ENCODE results near the gene EVC.
A peak's percentile ranks its signal among the peaks of the same experiment; 100 is the strongest.
"Not testable (repeated sequence)": the region's sequence is repeated elsewhere in the genome, so short reads cannot be mapped to it uniquely, and the experiment has no call there.

The EVC gene

DNA sequence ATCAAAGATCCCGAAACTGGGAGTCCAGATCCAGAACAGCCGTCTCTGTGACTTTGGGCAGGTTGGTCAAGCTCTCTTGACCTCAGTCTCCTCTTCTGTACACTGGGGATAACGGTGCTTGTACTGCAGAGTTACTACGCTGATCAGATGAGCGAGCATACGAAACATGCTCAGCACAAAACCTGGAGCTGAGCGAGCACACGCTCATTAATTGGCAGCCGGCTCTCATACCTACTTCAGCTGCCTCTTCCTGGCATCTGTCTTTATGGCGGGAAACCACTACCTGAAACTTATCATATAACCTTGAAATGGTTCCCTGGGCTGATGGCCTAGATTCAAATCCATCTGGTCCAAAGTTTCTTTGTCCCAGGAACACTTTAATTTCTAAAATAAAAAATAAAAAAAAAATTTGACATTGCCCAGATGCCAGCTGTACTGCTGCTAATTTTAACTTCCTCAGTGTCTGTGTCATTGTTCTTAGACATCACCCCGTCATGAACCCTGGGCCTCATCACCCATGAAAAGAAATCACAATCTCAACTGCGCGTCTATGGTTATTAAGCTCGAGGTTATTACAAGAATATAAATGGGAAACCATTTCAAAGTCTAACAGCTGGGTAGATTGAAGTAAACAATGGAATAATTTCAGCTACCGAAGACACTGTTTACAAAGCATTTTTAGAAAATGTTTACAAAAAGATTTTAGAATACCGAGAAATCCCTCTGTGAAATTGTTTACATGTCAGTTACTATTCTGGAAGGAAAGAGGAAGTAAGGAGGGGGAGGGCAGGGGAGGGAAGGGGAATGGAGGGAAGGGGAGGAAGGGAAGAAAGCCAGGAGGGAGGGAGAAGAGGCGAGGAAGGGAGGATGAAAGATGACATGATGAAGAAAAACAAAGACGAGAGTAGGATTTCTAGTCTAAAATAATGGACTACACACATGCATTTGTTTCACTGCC, 132.9 kb downstream of the EVC start:
- ATAC-seq (replicated peaks), result no peak
- Mint-ChIP-seq H3K4me3 (no peak overlapping the region), H3K27ac (no peak overlapping the region)

DNA sequence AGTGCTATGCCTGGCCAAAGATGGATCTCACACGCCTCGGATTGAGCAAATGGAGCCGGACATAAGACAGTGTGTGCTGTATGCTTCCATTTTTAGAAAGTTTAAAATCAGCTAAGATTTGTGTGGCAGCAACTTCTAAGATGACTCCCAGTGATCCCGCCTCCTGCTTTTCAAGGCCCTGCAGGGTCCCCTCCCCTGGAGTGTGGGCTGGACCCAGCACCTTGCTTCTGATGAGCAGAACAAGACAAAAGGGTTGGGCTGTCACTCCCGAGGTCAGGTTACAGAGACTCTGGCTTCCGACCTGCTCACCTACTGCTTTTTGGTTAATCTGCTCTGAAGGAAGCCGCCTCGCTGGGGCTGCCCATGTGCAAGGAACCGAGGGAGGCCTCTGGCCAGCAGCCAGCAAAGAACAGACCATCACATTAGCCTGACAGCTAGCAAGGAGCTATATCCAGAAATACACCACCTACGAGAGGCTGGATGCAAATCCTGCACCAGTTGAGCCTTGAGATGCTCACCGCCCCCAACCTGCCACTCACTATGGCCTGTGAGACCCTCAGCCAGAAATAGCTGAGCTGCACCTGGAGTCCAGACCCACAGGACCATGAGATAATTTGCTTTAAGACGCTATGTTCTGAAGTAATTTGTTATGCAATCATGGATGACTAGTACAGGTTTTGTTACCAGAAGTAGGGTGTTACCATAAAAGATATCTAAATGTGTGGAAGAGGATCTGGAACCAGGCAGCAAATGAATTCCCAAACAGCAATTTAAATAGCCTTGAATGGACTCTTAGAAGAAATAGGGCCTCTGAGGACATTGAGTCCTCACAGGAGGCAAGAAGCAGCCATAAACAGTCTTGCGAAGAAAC, 134.3 kb downstream of the EVC start:
- no peak overlapping the region for H3K27ac Mint-ChIP-seq
- ATAC-seq (replicated peaks) (no peak), DNase-seq (no peak)
- H3K27me3 Mint-ChIP-seq, result peaks cover 0 to 7% of the 10 kb centered on the region in 2 donors
- H3K4me1 Mint-ChIP-seq, result peaks cover 11% of the 10 kb centered on the region in 2 donors
- H3K9me3 Mint-ChIP-seq, result peaks cover 0 to 4% of the 10 kb centered on the region in 2 donors
- no peaks in the 10 kb centered on the region for H3K36me3 Mint-ChIP-seq
- H3K4me3 Mint-ChIP-seq, result no peak overlapping the region

More for the DNA sequence above, 132.9 kb downstream of the EVC start:
- H3K36me3 Mint-ChIP-seq, result no peaks in the 10 kb centered on the region
- DNase-seq, result no peak
- peaks cover 0 to 7% of the 10 kb centered on the region in 2 donors for H3K27me3 Mint-ChIP-seq
- H3K9me3 Mint-ChIP-seq, result peaks cover 0 to 4% of the 10 kb centered on the region in 2 donors
- peaks cover 11% of the 10 kb centered on the region in 2 donors for H3K4me1 Mint-ChIP-seq

DNA sequence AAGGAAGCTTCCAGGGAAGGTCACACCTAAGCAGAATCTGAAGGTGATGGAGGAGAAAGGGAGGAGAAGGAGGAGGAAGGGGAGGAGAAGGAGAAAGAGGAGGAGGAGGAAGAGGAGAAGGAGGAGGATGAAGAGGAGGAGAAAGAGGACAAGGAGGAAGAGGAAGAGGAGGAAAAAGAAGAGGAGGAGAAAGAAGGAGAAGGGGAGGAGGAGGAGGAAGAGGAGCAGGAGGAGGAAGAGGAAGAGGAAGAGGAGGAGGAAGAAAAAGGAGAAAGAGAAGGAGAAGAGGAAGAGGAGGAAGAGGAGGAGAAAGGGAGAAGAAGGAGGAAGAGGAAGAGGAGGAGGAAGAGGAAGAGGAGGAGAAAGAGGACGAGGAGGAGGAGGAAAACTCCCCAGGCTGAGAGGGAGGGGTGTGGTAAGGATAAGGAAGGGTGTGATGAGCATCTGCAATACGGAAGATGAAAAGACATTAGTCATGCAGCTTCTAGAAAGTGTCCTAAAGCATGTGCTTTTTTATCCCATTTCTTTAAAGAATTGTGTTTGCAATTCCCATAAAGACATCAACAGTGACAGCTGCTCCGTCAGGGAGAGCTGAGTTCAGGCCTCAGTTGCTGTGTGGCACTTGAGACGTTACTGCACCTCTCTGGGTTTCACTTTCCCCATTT, 140.8 kb downstream of the EVC start:
- H3K4me3 Mint-ChIP-seq, result no peak overlapping the region
- no peaks in the 10 kb centered on the region for H3K4me1 Mint-ChIP-seq

DNA sequence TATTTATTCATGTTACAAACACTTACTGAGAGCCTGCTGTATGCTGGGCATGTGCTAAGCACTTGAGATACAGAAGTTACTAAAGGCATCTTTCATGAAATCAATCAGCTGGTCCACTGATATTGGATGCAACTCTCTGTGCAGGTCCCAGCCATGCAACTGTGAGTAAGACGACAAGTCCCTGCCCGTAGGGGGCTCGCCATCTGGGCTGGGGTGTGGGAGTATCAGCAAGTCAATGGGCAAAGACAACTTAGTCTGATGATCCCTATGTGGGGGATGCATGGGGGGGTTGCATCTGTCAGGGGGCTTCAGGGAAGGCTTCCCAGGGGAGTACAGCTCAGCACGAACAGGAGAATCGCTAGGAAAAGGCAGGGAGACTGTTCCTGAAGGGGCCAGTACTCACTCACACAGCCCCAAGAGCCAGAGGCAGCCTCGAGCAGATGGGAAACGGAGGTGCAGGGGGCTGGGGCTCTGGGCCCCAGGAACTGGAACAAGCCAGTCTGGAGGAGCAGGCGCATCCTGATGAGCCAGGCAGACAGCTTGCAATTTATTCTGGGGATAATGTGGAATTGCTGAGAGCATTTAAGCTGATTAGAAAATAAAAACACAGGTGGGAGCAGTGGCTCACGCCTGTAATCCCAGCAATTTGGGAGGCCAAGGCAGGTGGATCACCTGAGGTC, 141.7 kb downstream of the EVC start:
- H3K9me3 Mint-ChIP-seq, result no peaks in the 10 kb centered on the region
- DNase-seq (no peak), ATAC-seq (replicated peaks) (no peak)
- H3K36me3 Mint-ChIP-seq, result no peaks in the 10 kb centered on the region
- no peak overlapping the region for H3K27ac Mint-ChIP-seq
- no peak overlapping the region for H3K4me3 Mint-ChIP-seq
- H3K27me3 Mint-ChIP-seq, result peaks cover 14 to 20% of the 10 kb centered on the region in 2 donors
- H3K4me1 Mint-ChIP-seq, result no peaks in the 10 kb centered on the region

More for the DNA sequence above, 140.8 kb downstream of the EVC start:
- no peaks in the 10 kb centered on the region for H3K36me3 Mint-ChIP-seq
- ATAC-seq (replicated peaks) (no peak), DNase-seq (no peak)
- no peak overlapping the region for H3K27ac Mint-ChIP-seq
- peaks cover 14 to 20% of the 10 kb centered on the region in 2 donors for H3K27me3 Mint-ChIP-seq
- no peaks in the 10 kb centered on the region for H3K9me3 Mint-ChIP-seq

DNA sequence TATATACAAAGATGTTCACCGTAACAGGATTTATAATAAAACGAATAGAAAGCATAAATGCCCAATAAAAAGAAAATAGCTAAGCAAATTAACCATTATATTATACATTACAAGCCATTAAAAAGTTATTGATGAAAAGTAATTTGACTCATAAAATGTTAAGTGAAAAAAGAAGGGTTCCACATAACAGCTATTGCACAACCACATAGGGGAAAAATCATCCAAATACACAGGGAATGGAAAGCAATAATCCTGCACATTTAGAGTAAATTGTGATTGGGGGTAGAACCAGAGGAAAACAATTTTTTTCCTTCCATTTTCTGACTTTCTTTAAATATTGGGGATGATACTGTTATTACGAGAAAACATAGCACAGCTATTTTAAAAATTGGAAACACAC, 143.9 kb downstream of the EVC start:
- Mint-ChIP-seq H3K9me3 (no peaks in the 10 kb centered on the region), H3K4me3 (no peak overlapping the region), H3K27ac (no peak overlapping the region), H3K36me3 (no peaks in the 10 kb centered on the region), H3K4me1 (no peaks in the 10 kb centered on the region), H3K27me3 (peaks cover 14 to 20% of the 10 kb centered on the region in 2 donors)
- no peak for ATAC-seq (replicated peaks)
- no peak for DNase-seq

DNA sequence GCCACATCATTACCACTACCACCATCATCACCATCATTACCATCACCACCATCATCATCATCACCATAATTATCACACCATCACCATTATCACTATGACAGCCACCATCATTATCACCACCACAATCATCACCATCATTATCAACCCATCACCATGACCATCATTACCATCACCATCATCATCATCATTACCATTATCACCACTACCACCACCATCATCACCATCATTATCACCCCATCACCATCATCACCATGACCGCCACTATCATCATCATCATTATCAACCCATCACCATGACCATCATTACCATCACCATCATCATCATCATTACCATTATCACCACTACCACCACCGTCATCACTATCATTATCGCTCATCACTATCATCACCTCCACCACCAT, 145.4 kb downstream of the EVC start:
- H3K36me3 Mint-ChIP-seq; ATAC-seq (replicated peaks); H3K27ac Mint-ChIP-seq; H3K4me3 Mint-ChIP-seq; H3K4me1 Mint-ChIP-seq; H3K9me3 Mint-ChIP-seq; H3K27me3 Mint-ChIP-seq; DNase-seq: not testable (repeated sequence)

DNA sequence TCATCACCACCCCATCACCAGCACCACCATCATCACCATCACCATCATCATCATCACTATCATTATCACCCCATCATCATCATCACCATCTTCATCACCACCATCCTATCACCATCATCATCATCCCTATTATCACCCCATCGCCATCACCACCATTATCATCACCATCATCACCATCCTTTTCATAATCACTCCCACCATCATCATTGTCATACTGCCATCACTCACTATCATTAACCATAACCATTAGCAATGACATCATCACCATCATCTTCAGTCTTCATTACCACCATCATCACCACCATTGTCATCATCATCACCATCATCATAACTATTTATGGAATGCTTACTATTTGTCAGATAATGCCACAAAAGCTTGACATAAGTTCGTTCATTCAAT, 146.2 kb downstream of the EVC start:
- H3K27me3 Mint-ChIP-seq, result peaks cover 3 to 5% of the 10 kb centered on the region in 2 donors
- ATAC-seq (replicated peaks) (no peak), DNase-seq (no peak)
- H3K9me3 Mint-ChIP-seq, result no peaks in the 10 kb centered on the region
- H3K4me3 Mint-ChIP-seq, result no peak overlapping the region
- H3K4me1 Mint-ChIP-seq, result no peaks in the 10 kb centered on the region
- H3K27ac Mint-ChIP-seq, result no peak overlapping the region
- H3K36me3 Mint-ChIP-seq, result no peaks in the 10 kb centered on the region

DNA sequence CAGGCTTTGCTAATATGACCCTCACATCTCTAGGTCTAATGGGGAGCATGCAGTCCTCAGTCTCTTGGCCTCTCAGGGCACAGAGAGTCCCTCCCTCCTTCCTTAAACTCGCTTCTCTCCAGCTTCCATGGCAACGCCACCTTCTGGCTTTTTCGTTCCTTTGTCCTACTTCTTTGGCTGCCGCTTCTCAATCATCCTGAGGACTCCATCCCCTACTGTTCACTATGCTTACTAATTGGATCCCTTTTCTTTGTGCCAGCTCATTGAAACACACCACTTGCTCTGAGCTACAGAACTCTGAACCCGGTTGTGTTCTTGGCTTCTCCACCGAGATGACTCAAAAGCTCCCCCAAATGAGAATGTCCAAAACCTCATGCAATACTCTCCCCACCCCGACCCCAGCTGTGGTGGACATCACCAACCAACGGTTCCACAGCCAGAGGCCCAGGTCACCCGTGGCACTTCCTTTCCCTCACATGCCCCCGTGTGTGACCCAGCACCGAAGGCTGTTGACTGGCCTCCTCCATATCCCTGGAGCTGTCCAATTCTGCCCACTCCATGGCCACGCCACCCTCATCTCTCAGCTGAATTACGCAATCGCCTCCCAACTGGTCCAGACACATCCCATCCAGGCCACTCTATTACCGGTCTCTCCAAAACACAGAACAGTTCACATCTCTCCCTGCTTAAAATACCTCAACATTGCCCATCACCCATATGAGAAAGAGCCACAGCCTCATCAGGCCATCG, 147.2 kb downstream of the EVC start:
- DNase-seq (no peak), ATAC-seq (replicated peaks) (no peak)
- Mint-ChIP-seq H3K4me1 (peaks cover 0 to under 1% of the 10 kb centered on the region in 2 donors), H3K27me3 (peaks cover 0 to 5% of the 10 kb centered on the region in 2 donors), H3K4me3 (no peak overlapping the region), H3K9me3 (no peaks in the 10 kb centered on the region), H3K36me3 (no peaks in the 10 kb centered on the region), H3K27ac (no peak overlapping the region)

DNA sequence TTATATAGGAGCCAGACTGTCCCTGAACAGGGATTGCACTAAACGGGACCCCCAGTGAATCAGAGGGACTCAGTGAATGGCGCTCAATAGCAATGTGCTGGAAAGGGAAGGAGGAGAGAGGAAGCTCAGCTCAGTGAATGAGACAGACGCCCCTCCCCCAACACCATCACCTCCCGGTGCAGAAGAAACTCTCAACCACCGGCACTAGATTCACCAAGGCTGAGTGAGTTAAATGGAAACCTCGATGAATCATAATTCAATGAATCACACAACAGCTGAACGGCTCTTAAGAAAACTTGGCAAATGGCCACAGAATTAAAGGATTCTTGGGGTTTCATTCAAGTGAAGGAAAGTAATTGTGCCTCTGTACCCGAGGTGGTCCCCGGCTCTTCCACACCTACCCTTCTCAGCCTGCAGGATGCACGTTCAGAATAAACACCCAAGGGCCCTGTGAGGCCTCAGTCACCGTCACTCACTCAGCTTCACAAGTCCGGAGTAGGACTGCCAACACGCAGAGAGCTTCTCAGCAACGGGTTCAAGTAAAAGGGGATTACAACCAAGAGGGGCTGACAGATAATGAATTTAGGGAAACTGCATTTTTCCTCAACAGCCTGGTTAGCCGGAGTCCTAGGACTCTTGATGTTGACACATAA, 152.6 kb downstream of the EVC start:
- Mint-ChIP-seq H3K4me1 (peaks cover 15 to 24% of the 10 kb centered on the region in 2 donors), H3K4me3 (no peak overlapping the region), H3K27me3 (peaks cover 24 to 33% of the 10 kb centered on the region in 2 donors), H3K27ac (no peak overlapping the region), H3K36me3 (no peaks in the 10 kb centered on the region), H3K9me3 (no peaks in the 10 kb centered on the region)
- ATAC-seq (replicated peaks) (peak; percentile 79 to 85), DNase-seq (no peak)
